ENCODE measurements around the gene TRIP4. TPM values are rescaled to one million over a fixed set of nuclear protein-coding genes. Genes with fewer than 3 reads are reported as not detected.

Gene TRIP4
- total RNA-seq, 1 experiment from 2014 or later, result 21.7 TPM

DNA sequence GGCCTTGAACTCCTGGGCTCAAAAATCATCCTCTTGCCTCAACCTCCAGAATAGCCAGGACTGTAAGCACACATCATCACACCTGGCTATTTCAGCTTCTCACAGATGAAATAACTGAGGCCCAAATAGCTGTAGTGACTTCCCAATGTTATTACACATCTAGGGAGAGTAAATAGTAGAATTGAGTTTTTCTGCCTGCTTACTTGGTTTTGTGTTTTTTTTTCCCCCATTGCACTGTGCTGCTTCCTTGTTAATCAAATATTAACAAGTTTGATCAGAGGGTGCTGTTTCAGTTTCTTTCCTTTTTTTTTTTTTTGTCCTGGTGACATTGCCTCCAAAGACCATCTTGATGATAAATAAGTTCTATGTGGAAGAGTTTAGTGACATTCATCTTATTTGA lies 96.1 kb downstream of the TRIP4 start:
- H3K4me3 Mint-ChIP-seq, result no peak overlapping the region
- no peaks in the 10 kb centered on the region for H3K79me2 ChIP-seq (ENCODE audit: insufficient read depth, low read length)

More for the DNA sequence above, 96.1 kb downstream of the TRIP4 start:
- no peak overlapping the region for H2BK15ac ChIP-seq (ENCODE audit: low read depth, low read length)
- no peak overlapping the region for H4K5ac ChIP-seq (ENCODE audit: insufficient read length, low read depth, low read length)
- H3K23ac ChIP-seq (ENCODE audit: insufficient read length, low read depth, low read length), result no peak overlapping the region
- H3K4me2 ChIP-seq (ENCODE audit: insufficient read depth, insufficient read length, low read length), result no peak overlapping the region
- no peak overlapping the region for H2AFZ ChIP-seq (ENCODE audit: low read length)
- H3K79me1 ChIP-seq (ENCODE audit: insufficient read depth, low read depth, low read length, poor library complexity, severe bottlenecking), result peaks cover 2% of the 10 kb centered on the region
- Mint-ChIP-seq H3K27me3 (ENCODE audit: low read depth) (no peaks in the 10 kb centered on the region), H3K27ac (no peak overlapping the region), H3K9me3 (no peaks in the 10 kb centered on the region), H3K36me3 (ENCODE audit: insufficient read depth in 1 of 3, low read depth in 3 of 3) (peaks cover 4 to 14% (median 10%) of the 10 kb centered on the region in 3 experiments; a peak in 4 of 7 replicates), H3K4me1 (no peaks in the 10 kb centered on the region)
- H3K9ac ChIP-seq (ENCODE audit: extremely low read depth, insufficient read length, low read length), result no peak overlapping the region
- no peak overlapping the region for H3K27ac ChIP-seq (ENCODE audit: insufficient read length, low read depth, low read length)
- no peak for DNase-seq
- no peak overlapping the region for H2BK20ac ChIP-seq (ENCODE audit: low read depth, low read length, poor library complexity, severe bottlenecking)
- no peak overlapping the region for H3K56ac ChIP-seq (ENCODE audit: insufficient read length, low read depth, low read length)
- H3K23me2 ChIP-seq (ENCODE audit: insufficient read length, low read depth, low read length, poor library complexity, severe bottlenecking), result no peaks in the 10 kb centered on the region
- TF ChIP-seq CTCF (conservative IDR thresholded peaks at IDR 0.05), result no peak
- no peak overlapping the region for H4K8ac ChIP-seq (replicated peaks; ENCODE audit: insufficient read length, low read depth, low read length)
- no peak overlapping the region for H3K4ac ChIP-seq (ENCODE audit: low read depth, low read length)
- H3K27me3 ChIP-seq (ENCODE audit: insufficient read depth, low read length), result no peaks in the 10 kb centered on the region
- no peak overlapping the region for H2BK5ac ChIP-seq (ENCODE audit: insufficient read length, low read length)
- no peak overlapping the region for H3T11ph ChIP-seq (ENCODE audit: low read length)
- H3K18ac ChIP-seq (ENCODE audit: insufficient read length, low read depth, low read length), result no peak overlapping the region
- no peak overlapping the region for H2BK120ac ChIP-seq (ENCODE audit: low read depth, low read length, poor library complexity, severe bottlenecking)
- no peak overlapping the region for H2BK12ac ChIP-seq (ENCODE audit: insufficient read length, low read depth, low read length)
- no peak overlapping the region for H4K91ac ChIP-seq (ENCODE audit: insufficient read length, low read depth, low read length)
- H2AK5ac ChIP-seq (ENCODE audit: insufficient read length, low read length), result no peak overlapping the region
- H3K14ac ChIP-seq (ENCODE audit: insufficient read depth, low read length), result no peak overlapping the region
- no peaks in the 10 kb centered on the region for H3K4me1 ChIP-seq (ENCODE audit: insufficient read depth, low read length)
- no peaks in the 10 kb centered on the region for H4K20me1 ChIP-seq (ENCODE audit: control insufficient read depth, insufficient read depth, insufficient read length)
- no peaks in the 10 kb centered on the region for H3K9me3 ChIP-seq (ENCODE audit: control insufficient read depth, low read depth, low read length)
